SH-SY5Y (cell line): ENCODE measurements around the gene CORO2B.

Experiments used
- GATA2 ChIP-seq: IDR thresholded peaks from 2 replicates; pipeline ENCODE4 v1.6.1; 2011; ENCODE audit warnings: mild to moderate bottlenecking, low read depth, low read length
- GATA3 ChIP-seq: IDR thresholded peaks from 2 replicates; pipeline ENCODE4 v1.6.1; 2011; ENCODE audit warnings: low read depth, mild to moderate bottlenecking, low read length, moderate library complexity

The CORO2B gene

GRCh38 chr15:68574629-68575028, 4.2 kb upstream of the CORO2B start:
- no peak for TF ChIP-seq GATA2
- TF ChIP-seq GATA3 = no peak

GRCh38 chr15:68576235-68576892, 2.4 kb upstream of the CORO2B start:
- TF ChIP-seq GATA2 (no peak), GATA3 (no peak)

- TF ChIP-seq GATA3 (no peak), GATA2 (no peak)
Measured at GRCh38 chr15:68578175-68578979, 416 bp upstream of the CORO2B start.

GRCh38 chr15:68580026-68580882, 1.5 kb downstream of the CORO2B start:
- TF ChIP-seq GATA3 (no peak), GATA2 (no peak)

GRCh38 chr15:68580883-68581155, 2.0 kb downstream of the CORO2B start:
- TF ChIP-seq GATA2 (no peak), GATA3 (no peak)

- no peak for TF ChIP-seq GATA3
- TF ChIP-seq GATA2 = no peak
Measured at GRCh38 chr15:68581725-68582124, 2.9 kb downstream of the CORO2B start.

GRCh38 chr15:68582236-68582635, 3.4 kb downstream of the CORO2B start:
- TF ChIP-seq GATA3 (no peak), GATA2 (no peak)

- TF ChIP-seq GATA3 = no peak
- TF ChIP-seq GATA2 = no peak
Measured at GRCh38 chr15:68582864-68583263, 4.1 kb downstream of the CORO2B start.

GRCh38 chr15:68583321-68583720, 4.5 kb downstream of the CORO2B start:
- TF ChIP-seq GATA3 = no peak
- TF ChIP-seq GATA2 = no peak

GRCh38 chr15:68583936-68584755, 5.4 kb downstream of the CORO2B start:
- TF ChIP-seq GATA2 (no peak), GATA3 (no peak)

- TF ChIP-seq GATA3 (no peak), GATA2 (no peak)
Measured at GRCh38 chr15:68584756-68585573, 6.2 kb downstream of the CORO2B start.

GRCh38 chr15:68585574-68586273, 6.9 kb downstream of the CORO2B start:
- TF ChIP-seq GATA3 = no peak
- TF ChIP-seq GATA2 = no peak
